Gastrocnemius medialis (tissue), 4 donors: Measurements from ENCODE around the gene ABCA8.

Experiments
- CTCF ChIP-seq, 5 experiments: fragments of 450-650 bp in 3 of 5; fragments of 200-600 bp in 2 of 5; sonication (generic) in 2 of 5; IDR thresholded peaks in 4 of 5; conservative IDR thresholded peaks in 1 of 5; 1 replicate in 4 of 5; 2 replicates in 1 of 5; pipeline ENCODE4 v1.5.1; 2016 to 2019; ENCODE audit warnings: antibody characterized with exemption in 5 of 5, mild to moderate bottlenecking in 3 of 5, moderate library complexity in 3 of 5
- POLR2A ChIP-seq, 2 donors: fragments of 450-650 bp; IDR thresholded peaks; one replicate each; pipeline ENCODE4 v1.6.1; 2017; ENCODE audit warnings: antibody characterized with exemption in 2 of 2, mild to moderate bottlenecking in 2 of 2, moderate library complexity in 2 of 2

- TF ChIP-seq CTCF (IDR thresholded peaks at IDR 0.05 in 4 of 5, conservative IDR thresholded peaks at IDR 0.05 in 1 of 5) (no peak), POLR2A (IDR thresholded peaks at IDR 0.05) (no peak)
Observed at GRCh38 chr17:68963958-68964357, 8.8 kb upstream of the ABCA8 start.
